PC-9 (cell line): ENCODE measurements around the gene ZNF462. TPM values are rescaled to one million over a fixed set of nuclear protein-coding genes. Genes with fewer than 3 reads are reported as not detected.

Experiments
- BruUV-seq: library from RNA; stranded (reverse); fragments of 400-500 nt; replicated peaks from 2 replicates; lab custom pipeline; 2021; lab: Mats Ljungman, UMichigan
- CTCF ChIA-PET: fragments of 300-600 bp; sonication (Branson Sonifier 250); formaldehyde crosslinking; loops from one replicate; lab custom pipeline; 2022; ENCODE audit warnings: antibody characterized with exemption; lab: Charles Lee
- POLR2A ChIA-PET: fragments of 300-600 bp; sonication (Branson Sonifier 250); formaldehyde crosslinking; loops from one replicate; lab custom pipeline; 2022; ENCODE audit warnings: antibody characterized with exemption; ENCODE audit not compliant: unreplicated experiment; lab: Charles Lee
- DNase-seq, 2 experiments: peaks; one replicate each; pipeline versions ENCODE4 v3.0.0 to v3.0.0-alpha.2; 2015 to 2022; ENCODE audit warnings: mixed read lengths in 1 of 2
- H2AFZ ChIP-seq: fragments of 200-600 bp; sonication (generic); 2 replicates; pipeline ENCODE4 v1.8.1; 2017; ENCODE audit warnings: antibody characterized with exemption
- H3F3A ChIP-seq: fragments of 200-600 bp; sonication (generic); 2 replicates; pipeline ENCODE4 v1.8.1; 2017; ENCODE audit warnings: antibody characterized with exemption, mild to moderate bottlenecking, low read depth; ENCODE audit not compliant: insufficient read depth
- H3K27ac ChIP-seq: fragments of 200-600 bp; sonication (generic); 2 replicates; pipeline ENCODE4 v1.6.1; 2016; ENCODE audit warnings: mixed run types
- H3K27me3 ChIP-seq: fragments of 200-600 bp; sonication (generic); 2 replicates; pipeline ENCODE4 v1.6.1; 2016; ENCODE audit warnings: low read depth, mixed run types; ENCODE audit not compliant: insufficient read depth
- H3K36me3 ChIP-seq: fragments of 200-600 bp; sonication (generic); 2 replicates; pipeline ENCODE4 v1.6.1; 2016; ENCODE audit warnings: low read depth, mixed run types
- H3K4me1 ChIP-seq: fragments of 200-600 bp; sonication (generic); replicated peaks from 2 replicates; pipeline ENCODE4 v1.6.1; 2016; ENCODE audit warnings: mixed run types; ENCODE audit not compliant: insufficient read depth
- H3K4me2 ChIP-seq: fragments of 200-600 bp; sonication (generic); 2 replicates; pipeline ENCODE4 v1.6.1; 2017; ENCODE audit warnings: mixed run types
- H3K4me3 ChIP-seq: fragments of 200-600 bp; sonication (generic); 2 replicates; pipeline ENCODE4 v1.6.1; 2016; ENCODE audit warnings: mixed run types
- H3K79me2 ChIP-seq: fragments of 200-600 bp; sonication (generic); 2 replicates; pipeline ENCODE4 v1.6.1; 2017; ENCODE audit warnings: low read depth, mixed run types
- H3K9me2 ChIP-seq: fragments of 200-600 bp; sonication (generic); 2 replicates; pipeline ENCODE4 v1.8.1; 2017; ENCODE audit warnings: mild to moderate bottlenecking; ENCODE audit not compliant: insufficient read depth
- H3K9me3 ChIP-seq: fragments of 200-600 bp; sonication (generic); 2 replicates; pipeline ENCODE4 v1.8.1; 2016; ENCODE audit warnings: low read depth; ENCODE audit not compliant: insufficient read depth
- H4K20me1 ChIP-seq: fragments of 200-600 bp; sonication (generic); 2 replicates; pipeline ENCODE4 v1.8.1; 2017; ENCODE audit not compliant: insufficient read depth
- CTCF ChIP-seq: fragments of 200-600 bp; sonication (generic); conservative IDR thresholded peaks from 2 replicates; pipeline ENCODE4 v1.6.1; 2017; ENCODE audit warnings: mixed run types, antibody characterized with exemption, mild to moderate bottlenecking, moderate library complexity
- EZH2 ChIP-seq: fragments of 200-600 bp; sonication (generic); IDR thresholded peaks from 2 replicates; pipeline ENCODE4 v1.8.0; 2017; ENCODE audit warnings: antibody characterized with exemption, low read depth
- intact Hi-C: fragments of 100-400 bp; cut with micrococcal nuclease; formaldehyde crosslinking; loops from one replicate; pipeline ENCODE4 v1.10.0; 2022; ENCODE audit not compliant: unreplicated experiment
- total RNA-seq: library from RNA; stranded (reverse); gene quantifications from 2 replicates; pipeline ENCODE4 v1.2.3, GENCODE V29; 2021

ZNF462 gene
- total RNA-seq, 1 experiment from 2014 or later = 4.8 TPM

- Histone ChIP-seq H3F3A (no peaks in the 10 kb centered on the region), H4K20me1 (no peaks in the 10 kb centered on the region), H3K9me3 (no peaks in the 10 kb centered on the region), H3K4me2 (no peak overlapping the region), H3K9me2 (no peaks in the 10 kb centered on the region), H3K27me3 (no peaks in the 10 kb centered on the region), H3K27ac (no peak overlapping the region), H3K36me3 (no peaks in the 10 kb centered on the region), H2AFZ (no peak overlapping the region), H3K79me2 (no peaks in the 10 kb centered on the region), H3K4me3 (no peak overlapping the region), H3K4me1 (no peaks in the 10 kb centered on the region)
- ChIA-PET CTCF (no interaction called here), POLR2A (no interaction called here)
- intact Hi-C loops = no loop called here
- no TSS peak for BruUV-seq
- TF ChIP-seq EZH2 (no peak), CTCF (no peak)
- no peak for DNase-seq
Measured at GRCh38 chr9:106972082-106972481, 109.1 kb downstream of the ZNF462 start.

GRCh38 chr9:106974341-106974740 is 111.4 kb downstream of the ZNF462 start:
- DNase-seq = no peak
- no peak for TF ChIP-seq EZH2
- no peak for TF ChIP-seq CTCF
- no peak overlapping the region for H3K4me2 ChIP-seq
- no peak overlapping the region for H3K27ac ChIP-seq
- no peaks in the 10 kb centered on the region for H3K9me2 ChIP-seq
- intact Hi-C loops = no loop called here
- H3K4me3 ChIP-seq = no peak overlapping the region
- no peaks in the 10 kb centered on the region for H3K27me3 ChIP-seq
- H3K4me1 ChIP-seq = no peaks in the 10 kb centered on the region
- H2AFZ ChIP-seq = no peak overlapping the region
- POLR2A ChIA-PET = no interaction called here
- H3K36me3 ChIP-seq = no peaks in the 10 kb centered on the region
- H4K20me1 ChIP-seq = no peaks in the 10 kb centered on the region
- CTCF ChIA-PET = no interaction called here
- H3F3A ChIP-seq = no peaks in the 10 kb centered on the region
- no peaks in the 10 kb centered on the region for H3K79me2 ChIP-seq
- H3K9me3 ChIP-seq = no peaks in the 10 kb centered on the region
- BruUV-seq = no TSS peak

DNA sequence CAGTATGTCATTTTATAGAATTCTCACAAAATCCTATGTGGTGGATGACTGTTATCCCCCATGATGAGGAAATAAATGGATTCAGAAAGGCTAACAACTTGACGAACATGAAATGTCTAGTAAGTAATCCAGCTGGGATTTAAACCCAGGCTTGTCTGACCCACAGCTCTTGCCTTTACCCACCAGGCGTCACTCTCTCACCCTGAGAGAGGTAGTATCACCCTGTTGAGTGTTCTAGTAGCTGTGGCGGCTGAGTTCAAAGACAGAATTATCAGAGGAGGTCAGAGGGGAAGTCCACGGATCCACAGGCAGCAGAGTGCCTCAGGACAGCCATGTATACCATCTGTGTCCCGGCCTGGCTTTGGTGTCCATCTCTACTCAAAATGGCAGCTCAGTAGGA is 113.8 kb downstream of the ZNF462 start:
- Histone ChIP-seq H3K79me2 (no peaks in the 10 kb centered on the region), H2AFZ (no peak overlapping the region), H3K4me3 (no peak overlapping the region), H3K36me3 (no peaks in the 10 kb centered on the region), H3F3A (no peaks in the 10 kb centered on the region), H4K20me1 (no peaks in the 10 kb centered on the region), H3K4me1 (no peaks in the 10 kb centered on the region), H3K9me3 (no peaks in the 10 kb centered on the region), H3K27ac (no peak overlapping the region), H3K4me2 (no peak overlapping the region), H3K27me3 (no peaks in the 10 kb centered on the region), H3K9me2 (no peaks in the 10 kb centered on the region)
- POLR2A ChIA-PET = no interaction called here
- CTCF ChIA-PET = no interaction called here
- intact Hi-C loops = no loop called here
- no peak for DNase-seq
- no TSS peak for BruUV-seq
- TF ChIP-seq CTCF = no peak
- no peak for TF ChIP-seq EZH2
